Erythroblast (primary cell): ENCODE measurements around the gene LRRC37A3.
"Not testable (repeated sequence)": the region's sequence is repeated elsewhere in the genome, so short reads cannot be mapped to it uniquely, and the experiment has no call there.

Source experiments
- DNase-seq, 2 experiments: peaks; one replicate each; lab custom pipeline; 2025; lab: John Stamatoyannopoulos, UW
- GATA1 ChIP-seq: IDR thresholded peaks from 2 replicates; pipeline ENCODE4 v1.6.1; 2011; ENCODE audit warnings: low read depth, mild to moderate bottlenecking, control low read depth, low read length, moderate library complexity
- POLR2A ChIP-seq: IDR thresholded peaks from 2 replicates; pipeline ENCODE4 v1.6.1; 2011; ENCODE audit warnings: mild to moderate bottlenecking, low read length

LRRC37A3 gene

DNA sequence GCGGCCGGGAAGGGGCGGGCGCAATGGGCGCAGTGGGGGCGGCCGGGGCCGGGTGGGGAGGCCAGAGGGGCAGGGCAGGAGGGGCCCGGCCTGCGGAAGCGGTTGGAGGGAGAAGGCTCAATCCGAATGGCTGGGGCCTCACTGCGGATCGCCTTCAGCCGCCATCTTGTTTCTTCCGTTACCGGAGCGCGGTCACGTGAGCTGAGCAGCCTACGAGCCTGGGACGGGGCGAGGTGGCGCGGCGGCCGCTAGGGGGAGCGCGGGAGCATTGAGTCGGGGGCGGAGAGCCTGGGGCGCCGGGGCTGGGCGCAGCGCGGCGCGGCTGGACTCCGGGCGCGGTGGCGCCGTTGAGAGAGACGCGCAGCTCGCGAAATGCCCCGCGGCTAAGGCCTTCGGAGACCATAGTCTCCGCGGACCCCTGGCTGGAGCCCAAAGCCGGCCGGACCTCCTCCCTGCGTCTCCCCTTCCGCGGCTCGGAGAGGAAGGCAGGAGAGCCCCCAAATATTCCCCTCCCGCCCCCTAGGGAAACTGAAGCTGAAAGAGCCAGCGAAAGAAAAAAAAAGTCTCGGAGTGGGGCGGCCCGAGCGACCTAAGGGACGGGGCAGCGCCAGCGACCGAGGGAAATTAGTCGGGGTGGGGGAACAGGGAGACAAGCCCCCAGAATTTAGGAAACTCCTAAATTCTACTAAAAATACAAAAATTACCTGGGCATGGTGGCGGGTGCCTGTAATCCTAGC is at the start of gene LRRC37A3:
Gene LRRC37A3 (minus strand): TSS at position 190 of the 737 bp plus-strand sequence. CDS start 22,221 bp downstream, outside the sequence.
- DNase-seq, result peak; percentile 97 to 100
- peak; percentile 76 for TF ChIP-seq POLR2A

DNA sequence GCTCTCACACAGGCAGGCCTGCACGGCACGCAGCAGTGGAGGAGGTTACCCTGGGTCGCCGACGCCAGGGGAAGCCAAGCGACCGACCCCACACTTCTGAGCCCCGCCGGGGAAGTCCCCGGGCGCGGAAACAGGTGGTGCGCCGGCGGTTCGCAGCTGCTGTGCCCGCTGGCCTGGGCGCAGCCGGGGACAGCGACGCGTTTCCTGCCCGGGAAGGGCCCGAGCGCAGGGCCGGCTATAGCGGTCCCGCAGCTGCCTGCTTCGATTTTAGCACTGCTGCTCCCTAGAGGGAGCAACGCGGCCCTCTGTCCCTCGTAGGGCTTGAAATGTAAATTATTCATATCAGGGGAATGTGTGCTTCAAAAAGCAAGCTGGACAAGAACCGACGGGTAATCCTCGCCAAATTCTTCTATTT is 46.6 kb upstream of the LRRC37A3 start:
- peak; percentile 56 for TF ChIP-seq POLR2A
- peak; percentile 62 to 73 for DNase-seq

- DNase-seq, result peak in 1 of 2 experiments; percentile 27
Observed at GRCh38 chr17:64965256-64965872, 46.1 kb upstream of the LRRC37A3 start.

- TF ChIP-seq POLR2A (no peak), GATA1 (no peak)
- DNase-seq, result no peak
Observed at GRCh38 chr17:64964796-64965195, 45.5 kb upstream of the LRRC37A3 start.

- DNase-seq, result not testable (repeated sequence)
Observed at GRCh38 chr17:64963814-64964213, 44.5 kb upstream of the LRRC37A3 start.

DNA sequence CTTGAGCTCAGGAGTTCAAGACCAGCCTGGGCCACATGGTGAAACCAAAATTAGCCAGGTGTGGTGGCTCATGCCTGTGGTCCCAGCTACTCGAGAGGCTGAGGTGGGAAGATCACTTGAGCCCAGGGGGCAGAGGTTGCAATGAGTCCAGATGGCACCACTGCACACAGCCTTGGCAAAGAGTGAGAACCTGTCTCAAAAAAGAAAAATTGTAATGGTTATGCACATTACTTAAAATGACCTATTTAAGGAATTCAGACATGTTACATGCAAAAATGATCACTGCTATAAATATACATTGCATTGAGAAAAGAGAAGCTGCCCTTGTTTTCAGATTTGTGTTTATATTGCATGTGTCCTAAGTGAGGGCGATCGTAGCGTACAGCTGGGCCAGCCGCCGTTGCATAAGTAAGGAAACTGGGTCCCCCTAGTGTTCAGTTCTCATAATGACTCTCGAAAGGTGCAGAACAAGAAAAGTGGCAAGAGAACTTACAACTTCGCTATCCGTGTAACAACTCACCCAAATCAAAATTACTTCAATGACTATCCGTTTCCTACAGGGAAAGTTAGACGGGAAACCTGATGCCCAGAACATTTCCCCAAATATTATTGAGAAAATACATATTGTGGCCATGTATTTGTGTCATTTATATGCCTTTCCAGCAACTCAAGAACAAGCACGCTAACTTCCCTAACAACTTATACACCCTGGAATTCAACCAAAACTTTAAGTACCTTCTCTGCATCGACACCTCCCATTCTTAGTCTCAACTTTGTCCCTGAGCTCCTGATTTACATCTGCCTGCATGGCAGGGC is 42.5 kb upstream of the LRRC37A3 start:
- DNase-seq, result peak; percentile 81 to 88

DNA sequence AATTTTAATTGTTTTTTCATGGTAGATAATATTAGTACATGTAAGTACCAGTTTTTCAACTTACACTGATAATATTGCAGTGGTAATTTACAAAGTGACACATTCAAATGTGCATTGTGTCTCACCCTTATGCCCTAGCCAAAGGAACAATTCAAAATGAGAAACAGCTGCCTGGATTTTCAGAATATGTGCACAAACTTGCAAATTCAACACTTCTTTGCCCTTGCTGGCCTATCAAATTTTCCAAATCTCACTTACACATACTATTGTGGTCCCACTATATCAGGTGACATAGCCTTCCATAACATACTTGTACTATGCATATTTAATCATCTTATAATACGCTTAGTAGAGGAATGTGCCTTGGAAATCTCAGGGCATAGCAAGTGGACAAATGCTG is 32.6 kb upstream of the LRRC37A3 start:
- TF ChIP-seq GATA1 (no peak), POLR2A (no peak)
- DNase-seq, result no peak

GRCh38 chr17:64950871-64951270 is 31.6 kb upstream of the LRRC37A3 start:
- DNase-seq, result no peak
- no peak for TF ChIP-seq GATA1
- no peak for TF ChIP-seq POLR2A

DNA sequence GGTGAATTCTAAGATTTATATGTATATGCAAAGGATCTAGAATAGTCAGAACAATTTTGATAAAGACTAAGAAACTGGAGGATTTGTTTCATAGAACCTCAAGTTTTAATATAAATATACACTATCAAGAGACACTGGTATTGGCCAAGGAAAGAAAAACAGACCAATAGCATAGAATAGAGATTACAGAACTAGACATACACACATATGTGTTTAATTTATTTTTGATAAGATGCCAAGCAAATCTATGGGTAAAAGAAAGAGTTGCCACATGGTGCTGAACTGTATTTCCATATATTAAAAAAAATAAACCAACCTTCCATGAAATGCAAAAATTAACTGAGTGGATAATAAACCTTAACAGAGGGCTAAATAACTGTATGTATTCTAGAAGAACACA is 27.9 kb upstream of the LRRC37A3 start:
- DNase-seq, result no peak
- no peak for TF ChIP-seq GATA1
- no peak for TF ChIP-seq POLR2A

GRCh38 chr17:64941761-64942160 is 22.5 kb upstream of the LRRC37A3 start:
- TF ChIP-seq GATA1 (no peak), POLR2A (no peak)
- DNase-seq, result no peak

DNA sequence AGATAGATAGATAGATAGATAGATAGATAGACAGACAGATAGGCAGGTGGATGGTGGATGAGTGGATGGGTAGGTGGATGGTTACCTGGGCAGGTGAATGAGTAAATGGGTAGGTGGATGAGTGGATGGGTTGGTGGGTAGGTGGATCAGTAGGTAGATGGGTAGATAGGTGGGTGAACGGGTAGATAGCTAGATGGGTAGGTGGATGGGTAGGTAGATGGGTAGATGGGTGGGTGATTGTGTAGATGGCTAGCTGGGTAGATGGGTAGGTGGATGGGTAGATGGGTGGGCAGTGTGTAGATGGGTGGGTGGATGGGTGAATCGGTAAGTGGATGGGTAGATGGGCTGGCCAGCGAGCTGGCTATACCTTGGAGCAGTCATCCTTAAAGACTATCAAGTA is 21.8 kb upstream of the LRRC37A3 start:
- DNase-seq, result no peak
- no peak for TF ChIP-seq POLR2A
- no peak for TF ChIP-seq GATA1

DNA sequence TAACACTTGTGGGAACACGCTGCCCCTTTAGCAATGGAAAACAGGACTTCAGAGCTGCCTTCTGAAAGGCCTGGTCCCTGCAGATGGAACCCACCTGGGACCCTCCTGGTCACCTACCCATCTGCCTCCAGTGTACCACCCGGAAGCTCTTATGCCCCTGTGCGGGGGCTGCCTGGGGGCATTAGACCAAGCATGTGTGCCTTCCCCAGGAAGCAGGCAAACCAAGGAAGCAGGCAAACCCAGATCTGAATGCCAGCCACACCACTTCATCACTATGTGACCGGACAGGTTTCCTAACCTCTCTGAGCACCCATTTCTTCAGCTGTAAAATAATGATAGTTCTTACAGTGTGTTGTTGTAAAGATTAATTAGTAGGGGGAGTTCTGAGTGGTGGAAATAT is 20.8 kb upstream of the LRRC37A3 start:
- TF ChIP-seq GATA1 (no peak), POLR2A (no peak)
- DNase-seq, result no peak

GRCh38 chr17:64938925-64939474 is 19.7 kb upstream of the LRRC37A3 start:
- peak; percentile 81 to 87 for DNase-seq

DNA sequence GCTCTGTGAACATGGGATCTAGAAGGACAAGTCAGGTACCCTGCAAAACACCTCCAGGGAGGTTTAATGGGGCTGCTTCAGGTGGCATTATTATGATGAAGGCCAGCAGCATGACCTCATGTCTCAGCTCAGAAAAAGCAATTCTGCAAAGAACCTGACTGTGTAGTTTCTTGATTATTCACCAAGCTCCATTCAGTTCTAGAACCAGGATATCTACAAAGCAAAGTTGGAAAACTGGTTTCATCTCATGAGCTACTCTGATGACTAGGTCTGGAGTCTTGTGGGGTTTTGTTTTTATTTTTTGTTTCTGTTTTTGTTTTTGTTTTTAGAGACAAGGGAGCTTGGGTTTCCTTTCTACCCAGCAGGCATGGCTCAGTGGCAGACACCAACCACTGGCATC is 19.0 kb upstream of the LRRC37A3 start:
- TF ChIP-seq POLR2A, result no peak
- no peak for TF ChIP-seq GATA1
- DNase-seq, result no peak

More at GRCh38 chr17:64938925-64939474, 19.7 kb upstream of the LRRC37A3 start:
- TF ChIP-seq GATA1 (no peak), POLR2A (no peak)
